Small intestine (tissue), 7 donors: ENCODE results near the gene GLRX2. TPM values are rescaled to one million over a fixed set of nuclear protein-coding genes. Genes with fewer than 3 reads are reported as not detected.

Experiments
- DNase-seq, 2 donors: peaks; one replicate each; pipeline versions ENCODE4 v3.0.0 to v3.0.0-alpha.2; 2013
- FAIRE-seq: peaks from 2 replicates; lab custom pipeline; 2012; peaks lifted over from hg19 to GRCh38; lab: Jason Lieb, UNC
- H3K27ac ChIP-seq, 3 donors: one replicate each; pipeline ENCODE4 v1.5.1; 2013; ENCODE audit warnings: low read length in 2 of 3, mild to moderate bottlenecking in 2 of 3, control low read depth in 1 of 3, inconsistent platforms in 1 of 3, low read depth in 1 of 3, moderate library complexity in 1 of 3
- H3K27me3 ChIP-seq, 3 donors: one replicate each; pipeline ENCODE4 v1.6.1; 2013; ENCODE audit warnings: low read length in 3 of 3, inconsistent platforms in 1 of 3; ENCODE audit not compliant: control insufficient read depth in 3 of 3, insufficient read depth in 3 of 3
- H3K36me3 ChIP-seq, 3 donors: one replicate each; pipeline ENCODE4 v1.6.1; 2013; ENCODE audit warnings: low read length in 3 of 3, inconsistent platforms in 1 of 3, low read depth in 1 of 3, mild to moderate bottlenecking in 1 of 3, moderate library complexity in 1 of 3; ENCODE audit not compliant: control insufficient read depth in 3 of 3, insufficient read depth in 2 of 3
- H3K4me1 ChIP-seq, 3 donors: one replicate each; pipeline ENCODE4 v1.6.1; 2013; ENCODE audit warnings: low read length in 2 of 3, inconsistent platforms in 1 of 3, low read depth in 1 of 3, mild to moderate bottlenecking in 1 of 3, moderate library complexity in 1 of 3; ENCODE audit not compliant: control insufficient read depth in 3 of 3, insufficient read depth in 2 of 3
- H3K4me3 ChIP-seq, 3 donors: one replicate each; pipeline ENCODE4 v1.5.1; 2013; ENCODE audit warnings: low read length in 3 of 3, control low read depth in 1 of 3, inconsistent platforms in 1 of 3, low read depth in 1 of 3, mild to moderate bottlenecking in 1 of 3, moderate library complexity in 1 of 3
- H3K9me3 ChIP-seq, 2 donors: one replicate each; pipeline ENCODE4 v1.6.1; 2013; ENCODE audit warnings: low read depth in 1 of 2, low read length in 1 of 2; ENCODE audit not compliant: control insufficient read depth in 2 of 2, insufficient read depth in 1 of 2
- WGBS, 3 donors: extraction: QIAGEN DNeasy Blood & Tissue Kit; methylation state at CpG; one replicate each; pipeline ENCODE4 v1.1.7; 2013; 5-methylcytosine and 5-hydroxymethylcytosine counted together
- polyA plus RNA-seq, 4 donors: library from polyadenylated mRNA; stranded (reverse) in 3 of 4; unstranded in 1 of 4; fragments of 200-250 nt in 3 of 4; fragments of 120-200 nt in 1 of 4; gene quantifications; one replicate each; pipeline versions ENCODE4 v1.2.1 to v1.2.3, GENCODE V29; 2013
- donor health status: healthy with polysubstance abuse.
- donor health status: control.
- donor health status: control.
- donor health status: Bipolar disorder and iron deficiency.
- donor health status: healthy.

GLRX2 gene
- polyA plus RNA-seq, 4 donors: 17.4 to 27.3 (median 21.5) TPM

DNA sequence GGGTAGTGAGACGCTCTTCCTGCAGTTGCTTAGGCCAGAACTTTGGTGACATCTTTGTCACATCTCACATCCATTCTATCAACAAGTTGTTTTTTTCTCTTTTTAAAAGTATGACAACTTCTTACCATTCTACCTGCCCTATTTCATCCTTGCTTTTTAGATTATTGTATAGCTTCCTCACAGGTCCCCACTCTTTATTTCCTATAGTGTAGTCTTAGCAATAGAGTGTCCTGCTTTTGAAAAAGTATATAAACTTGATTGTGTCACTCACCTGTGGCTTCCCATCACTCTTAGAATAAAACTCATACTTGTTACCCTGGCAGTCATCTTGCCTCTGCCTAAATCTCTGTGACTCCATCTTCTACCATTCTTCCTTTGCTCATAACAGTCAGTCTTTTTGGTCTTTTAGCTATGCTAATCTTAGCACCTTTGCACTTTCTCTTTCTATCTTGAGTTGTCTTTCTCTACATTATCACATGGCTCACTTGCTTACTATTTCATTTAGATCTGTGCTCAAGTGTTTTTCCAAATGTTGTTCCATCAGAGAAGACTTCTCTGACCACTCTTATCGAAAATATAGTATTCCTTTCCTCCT, 26.1 kb upstream of the GLRX2 start:
- Histone ChIP-seq H3K36me3 (peaks cover 2 to 32% (median 10%) of the 10 kb centered on the region in 3 donors), H3K4me1 (no peaks in the 10 kb centered on the region), H3K27ac (no peak overlapping the region), H3K4me3 (no peak overlapping the region), H3K27me3 (no peaks in the 10 kb centered on the region), H3K9me3 (no peaks in the 10 kb centered on the region)
- DNase-seq (no peak), FAIRE-seq (no peak)
- 95 to 99% (median 97%) methylated on average over 2 of the region's 2 CpGs for WGBS, 3 donors

DNA sequence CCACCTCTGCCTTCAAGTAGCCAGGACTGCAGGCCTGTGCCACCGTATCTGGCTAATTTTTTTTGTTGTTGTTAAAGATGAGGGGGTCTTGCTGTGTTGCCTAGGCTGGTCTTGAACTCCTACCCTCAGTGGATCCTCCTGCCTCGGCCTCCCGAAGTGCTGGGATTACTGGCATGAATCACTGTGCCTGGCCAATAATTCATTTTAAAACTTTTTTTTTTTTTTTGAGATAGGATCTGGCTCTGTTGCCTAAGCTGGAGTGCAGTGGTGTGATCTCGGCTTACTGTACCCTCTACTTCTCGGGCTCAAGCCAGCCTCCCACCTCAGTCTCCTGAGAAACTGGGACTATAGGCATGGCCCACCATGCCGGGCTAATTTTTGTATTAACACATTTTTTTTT, 20.2 kb upstream of the GLRX2 start:
- FAIRE-seq (no peak), DNase-seq (no peak)
- no peak overlapping the region for H3K27ac ChIP-seq
- H3K36me3 ChIP-seq: peaks cover 2 to 31% (median 4%) of the 10 kb centered on the region in 3 donors
- H3K27me3 ChIP-seq: no peaks in the 10 kb centered on the region
- WGBS, 3 donors: 93 to 96% (median 94%) methylated on average over 6 of the region's 6 CpGs
- no peaks in the 10 kb centered on the region for H3K9me3 ChIP-seq
- peaks cover 0 to 12% (median 0%) of the 10 kb centered on the region in 3 donors for H3K4me1 ChIP-seq
- H3K4me3 ChIP-seq: no peak overlapping the region

DNA sequence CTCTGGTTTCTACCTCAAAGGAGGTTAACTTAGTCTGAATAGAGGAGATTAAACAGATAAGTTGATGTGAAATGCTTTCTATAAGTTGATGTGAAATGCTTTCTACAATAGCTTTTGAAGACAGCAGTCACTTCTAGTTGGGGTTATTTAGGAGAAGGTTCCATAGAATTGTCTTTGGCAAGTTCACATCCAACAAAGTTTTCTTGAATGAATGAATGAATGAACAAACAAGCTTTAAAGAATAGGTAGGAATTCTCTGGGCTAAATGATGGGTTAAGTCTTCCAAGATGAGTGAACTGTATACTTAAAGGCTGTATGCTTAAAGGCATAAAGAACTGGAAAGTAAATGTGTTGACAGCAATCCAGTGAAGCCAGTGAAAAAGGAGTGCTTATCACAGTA, 18.5 kb upstream of the GLRX2 start:
- H3K36me3 ChIP-seq: peaks cover 0 to 21% (median 4%) of the 10 kb centered on the region in 3 donors
- no peak overlapping the region for H3K27ac ChIP-seq
- H3K27me3 ChIP-seq: no peaks in the 10 kb centered on the region
- no peaks in the 10 kb centered on the region for H3K9me3 ChIP-seq
- H3K4me3 ChIP-seq: no peak overlapping the region
- peaks cover 0 to 12% (median 0%) of the 10 kb centered on the region in 3 donors for H3K4me1 ChIP-seq
- FAIRE-seq (no peak), DNase-seq (no peak)

DNA sequence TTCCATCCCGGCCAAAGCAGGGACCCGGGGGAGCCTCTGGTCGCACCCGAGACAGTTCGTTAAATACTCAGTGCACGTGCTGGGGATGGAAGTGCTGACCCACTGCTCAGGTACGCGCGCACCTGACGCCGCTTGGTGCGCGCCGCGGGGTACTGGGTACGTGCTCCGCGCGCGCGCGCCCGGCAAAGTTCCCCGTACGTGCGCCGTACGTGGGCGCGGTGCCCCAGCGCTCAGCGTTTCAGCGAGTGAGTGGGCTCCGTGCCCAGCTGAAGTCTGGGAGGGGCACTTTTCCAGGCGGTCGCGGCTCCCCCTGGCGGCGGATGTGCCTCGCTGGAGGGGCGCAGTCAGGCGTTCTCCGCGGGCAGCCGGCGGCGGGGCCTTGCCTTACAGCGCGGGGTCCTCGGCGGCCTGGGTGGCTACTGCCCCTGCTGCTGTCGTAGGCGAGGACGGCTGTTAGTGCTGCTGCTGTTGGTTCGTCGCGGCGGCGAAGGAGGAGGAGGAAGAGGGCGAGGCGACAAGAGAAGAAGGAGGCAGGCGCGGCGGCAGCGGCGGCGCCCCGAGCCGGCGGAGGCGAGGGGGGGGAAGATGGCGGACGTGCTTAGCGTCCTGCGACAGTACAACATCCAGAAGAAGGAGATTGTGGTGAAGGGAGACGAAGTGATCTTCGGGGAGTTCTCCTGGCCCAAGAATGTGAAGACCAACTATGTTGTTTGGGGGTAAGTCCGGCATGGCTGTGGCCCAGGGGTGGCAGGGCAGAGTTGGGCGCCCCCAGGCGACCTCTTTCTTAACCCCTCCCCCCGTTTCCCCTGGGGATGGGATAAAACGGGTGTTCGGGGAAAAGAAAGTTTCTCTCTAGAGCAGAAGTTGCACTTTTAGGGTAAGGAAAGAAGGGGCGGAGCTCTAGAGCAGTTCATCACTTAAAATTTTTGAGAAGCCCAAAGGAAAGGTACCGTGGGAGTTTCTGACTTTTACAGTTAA, 16.7 kb upstream of the GLRX2 start, which contains the start of gene CDC73:
CDC73 (plus strand) TSS at position 416 of the 978 bp plus-strand sequence; CDS start at position 586, 170 bp downstream.
- Histone ChIP-seq H3K4me1 (peaks cover 0 to 12% (median 0%) of the 10 kb centered on the region in 3 donors), H3K27ac (peak within 1 kb of the TSS; percentile 96 to 99 (median 96)), H3K36me3 (peaks cover 0 to 10% (median 4%) of the 10 kb centered on the region in 3 donors), H3K4me3 (peak within 1 kb of the TSS; percentile 60 to 95 (median 85)), H3K27me3 (no peaks in the 10 kb centered on the region), H3K9me3 (no peaks in the 10 kb centered on the region)
- 0 to 1% (median 0%) methylated on average over 74 to 85 of the region's 85 CpGs for WGBS, 3 donors
- FAIRE-seq (no peak), DNase-seq (peak; percentile 98 to 99)

DNA sequence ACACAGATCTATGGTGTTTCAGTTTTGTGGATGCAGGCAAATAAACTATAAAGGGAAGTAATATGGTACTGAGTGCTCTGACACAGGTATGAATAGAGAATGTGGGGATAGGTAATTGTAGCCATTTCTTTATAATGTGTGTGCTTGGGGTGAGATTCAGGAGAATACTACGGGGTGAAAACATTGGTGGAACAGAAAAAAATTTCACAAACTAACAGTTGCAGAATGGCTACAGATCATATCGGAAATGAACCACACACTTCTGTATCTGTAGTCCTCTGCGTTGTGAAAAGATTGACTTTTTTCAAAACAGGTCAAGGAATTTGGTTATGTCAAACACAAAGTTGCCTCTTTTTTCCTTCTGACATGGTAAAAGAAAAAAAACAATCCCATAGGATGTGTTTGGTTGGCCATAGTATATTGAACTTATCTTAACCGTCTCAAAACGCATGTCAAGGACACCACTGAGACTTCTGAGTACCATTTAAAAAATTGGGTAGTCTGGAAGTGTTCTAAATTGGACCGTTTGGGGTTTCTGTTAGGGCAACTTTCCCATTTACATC, 15.5 kb upstream of the GLRX2 start:
- 85 to 89% (median 85%) methylated on average over 6 of the region's 6 CpGs for WGBS, 3 donors
- no peaks in the 10 kb centered on the region for H3K27me3 ChIP-seq
- FAIRE-seq (no peak), DNase-seq (peak in 1 of 2 donors; percentile 22)
- H3K36me3 ChIP-seq: peaks cover 0 to 5% (median 2%) of the 10 kb centered on the region in 3 donors
- H3K4me1 ChIP-seq: peaks cover 0 to 15% (median 3%) of the 10 kb centered on the region in 3 donors
- no peak overlapping the region for H3K27ac ChIP-seq
- H3K4me3 ChIP-seq: no peak overlapping the region
- H3K9me3 ChIP-seq: no peaks in the 10 kb centered on the region

DNA sequence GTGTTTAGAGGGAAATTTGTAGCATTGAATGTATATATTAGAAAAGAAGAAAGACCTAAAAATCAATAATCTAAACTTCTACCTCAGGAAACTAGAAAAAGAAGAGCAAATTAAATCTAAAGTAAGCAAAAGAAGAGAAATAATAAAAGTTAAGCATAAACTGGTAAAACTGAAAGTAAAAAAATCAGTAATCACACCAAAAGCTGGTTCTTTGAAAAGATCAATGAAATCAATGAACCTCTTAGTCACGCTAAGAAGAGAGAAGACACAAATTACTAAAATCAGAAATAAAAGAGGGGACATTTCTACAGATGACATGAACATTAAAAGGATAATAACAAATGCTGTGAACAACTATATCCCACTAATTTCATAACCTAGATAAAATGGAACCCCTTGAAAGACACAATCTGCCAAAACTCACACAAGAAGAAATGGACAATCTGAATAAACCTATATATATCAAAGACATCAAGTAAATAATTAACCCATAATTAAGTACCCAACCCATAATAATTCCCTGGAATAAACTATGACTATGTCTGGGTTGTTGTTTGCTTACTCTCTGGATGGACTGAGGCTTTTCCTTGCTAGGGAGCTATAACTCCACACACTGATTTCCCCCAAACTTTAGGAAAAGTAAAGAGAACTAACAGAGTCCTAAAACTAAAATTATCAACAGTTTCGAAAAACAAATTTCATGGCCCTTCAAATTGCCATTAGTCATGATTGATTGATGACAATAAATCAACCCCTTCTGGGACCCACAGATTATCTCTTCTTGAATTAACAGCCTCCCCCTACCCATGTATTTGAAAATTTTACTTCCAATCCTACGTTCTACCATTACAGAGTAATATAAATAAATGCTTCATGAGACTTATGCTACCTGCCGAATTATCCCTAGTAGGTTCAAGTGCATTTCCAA, 13.9 kb upstream of the GLRX2 start:
- Histone ChIP-seq H3K4me3 (no peak overlapping the region), H3K27ac (no peak overlapping the region), H3K9me3 (no peaks in the 10 kb centered on the region), H3K36me3 (no peaks in the 10 kb centered on the region), H3K27me3 (no peaks in the 10 kb centered on the region), H3K4me1 (peaks cover 0 to 19% (median 6%) of the 10 kb centered on the region in 3 donors)
- WGBS, 3 donors: 51 to 75% (median 62%) methylated on average over 4 of the region's 4 CpGs
- no peak for FAIRE-seq
- peak in 1 of 2 donors; percentile 51 for DNase-seq

DNA sequence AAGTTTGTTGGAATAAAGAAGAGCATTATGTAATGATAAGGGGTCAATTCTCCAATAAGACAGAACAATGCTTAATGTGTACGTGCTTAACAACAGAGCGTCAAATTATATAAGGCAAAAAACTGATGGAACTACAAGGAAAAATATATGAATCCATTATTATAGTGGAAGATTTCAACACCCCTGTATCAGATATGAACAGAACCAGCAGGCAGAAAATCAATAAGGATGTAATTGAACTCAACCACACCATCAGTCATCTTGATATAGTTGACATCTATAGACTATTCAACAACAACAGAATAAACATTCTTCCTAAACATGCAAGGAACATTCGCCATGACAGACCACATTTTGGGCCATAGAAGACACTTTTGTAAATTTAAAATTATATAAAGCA, 13.0 kb upstream of the GLRX2 start:
- FAIRE-seq: no peak
- WGBS, 3 donors: 89 to 94% (median 90%) methylated on average over 3 of the region's 3 CpGs
- Histone ChIP-seq H3K4me1 (peaks cover 0 to 11% (median 6%) of the 10 kb centered on the region in 3 donors), H3K27ac (no peak overlapping the region), H3K9me3 (no peaks in the 10 kb centered on the region), H3K36me3 (no peaks in the 10 kb centered on the region), H3K4me3 (no peak overlapping the region), H3K27me3 (no peaks in the 10 kb centered on the region)
- no peak for DNase-seq
